ENCODE data around the gene P4HA3.

Gene P4HA3

DNA sequence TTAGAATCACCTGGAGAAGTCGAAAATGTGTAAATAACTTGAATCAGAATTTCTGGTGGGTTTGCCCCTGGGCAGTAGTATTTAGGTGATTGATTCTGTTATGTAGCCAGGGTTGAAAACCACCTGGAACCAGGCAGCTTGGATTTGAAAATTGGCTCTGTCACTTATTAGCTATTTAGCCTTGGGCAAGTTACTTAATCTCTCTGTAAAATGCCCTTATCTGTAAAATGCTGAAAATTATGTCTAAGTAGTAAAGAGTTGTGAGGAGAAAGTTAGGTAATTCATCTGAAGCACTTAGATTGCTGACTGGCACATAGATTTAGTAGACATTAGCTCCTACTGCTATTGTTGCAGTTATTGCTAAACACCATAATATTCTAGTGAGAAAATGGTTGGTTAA lies 91.1 kb downstream of the P4HA3 start:
- TF ChIP-seq, protein P1, sequence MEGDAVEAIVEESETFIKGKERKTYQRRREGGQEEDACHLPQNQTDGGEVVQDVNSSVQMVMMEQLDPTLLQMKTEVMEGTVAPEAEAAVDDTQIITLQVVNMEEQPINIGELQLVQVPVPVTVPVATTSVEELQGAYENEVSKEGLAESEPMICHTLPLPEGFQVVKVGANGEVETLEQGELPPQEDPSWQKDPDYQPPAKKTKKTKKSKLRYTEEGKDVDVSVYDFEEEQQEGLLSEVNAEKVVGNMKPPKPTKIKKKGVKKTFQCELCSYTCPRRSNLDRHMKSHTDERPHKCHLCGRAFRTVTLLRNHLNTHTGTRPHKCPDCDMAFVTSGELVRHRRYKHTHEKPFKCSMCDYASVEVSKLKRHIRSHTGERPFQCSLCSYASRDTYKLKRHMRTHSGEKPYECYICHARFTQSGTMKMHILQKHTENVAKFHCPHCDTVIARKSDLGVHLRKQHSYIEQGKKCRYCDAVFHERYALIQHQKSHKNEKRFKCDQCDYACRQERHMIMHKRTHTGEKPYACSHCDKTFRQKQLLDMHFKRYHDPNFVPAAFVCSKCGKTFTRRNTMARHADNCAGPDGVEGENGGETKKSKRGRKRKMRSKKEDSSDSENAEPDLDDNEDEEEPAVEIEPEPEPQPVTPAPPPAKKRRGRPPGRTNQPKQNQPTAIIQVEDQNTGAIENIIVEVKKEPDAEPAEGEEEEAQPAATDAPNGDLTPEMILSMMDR (conservative IDR thresholded peaks at IDR 0.05; ENCODE audit: control insufficient read depth, insufficient read depth, low read depth, low read length) = no peak
- H3K4me3 ChIP-seq (ENCODE audit: control insufficient read depth, low read depth, low read length) = no peak overlapping the region
- DNase-seq (ENCODE audit: low read depth) = no peak

All from fibroblast of mammary gland (primary cell).